B cell (primary cell): Measurements from ENCODE around the gene CSMD2. TPM values are rescaled to one million over a fixed set of nuclear protein-coding genes. Genes with fewer than 3 reads are reported as not detected.

Experiments
- ATAC-seq: fragments of 200-7000 bp; cut with Tn5 transposase; one replicate; pipeline ENCODE4 v1.10.0; 2021; ENCODE audit warnings: low read depth, mild to moderate bottlenecking, moderate number of reproducible peaks, moderate library complexity
- CTCF ChIA-PET: fragments of 350-600 bp; sonication (Branson Sonifier 250); formaldehyde crosslinking; loops from one replicate; lab custom pipeline; 2021; ENCODE audit warnings: antibody characterized with exemption, inconsistent platforms; lab: Charles Lee
- POLR2A ChIA-PET: fragments of 350-600 bp; sonication (Branson Sonifier 250); formaldehyde crosslinking; loops from one replicate; lab custom pipeline; 2021; ENCODE audit warnings: antibody characterized with exemption; lab: Charles Lee
- DNase-seq: peaks from one replicate; pipeline ENCODE4 v3.0.0; 2013
- H2AFZ ChIP-seq: 2 replicates; pipeline ENCODE4 v1.6.1; 2012; ENCODE audit warnings: mild to moderate bottlenecking, low read depth, low read length; ENCODE audit not compliant: insufficient read depth, poor library complexity, severe bottlenecking
- H3K27ac ChIP-seq, 2 donors: 1 replicate in 1 of 2; 2 replicates in 1 of 2; pipeline ENCODE4 v1.5.1; 2012 to 2013; ENCODE audit warnings: low read length in 2 of 2, mild to moderate bottlenecking in 2 of 2, moderate library complexity in 1 of 2
- H3K27me3 ChIP-seq, 4 experiments: fragments of 200-600 bp in 1 of 4; sonication (generic) in 1 of 4; replicated peaks in 1 of 4; 1 replicate in 2 of 4; 2 replicates in 2 of 4; pipeline versions ENCODE4 v1.6.1 to v1.7.0; 2013 to 2016; ENCODE audit warnings: low read length in 3 of 4, mild to moderate bottlenecking in 2 of 4, mixed read lengths in 1 of 4, moderate library complexity in 1 of 4; ENCODE audit not compliant: insufficient read depth in 4 of 4, control insufficient read depth in 3 of 4; ENCODE audit errors: control extremely low read depth in 1 of 4
- H3K36me3 ChIP-seq, 2 experiments: replicated peaks in 1 of 2; 1 replicate in 1 of 2; 2 replicates in 1 of 2; pipeline versions ENCODE4 v1.6.1 to v1.7.1; 2013; ENCODE audit warnings: low read length in 1 of 2; ENCODE audit not compliant: insufficient read depth in 2 of 2, control insufficient read depth in 1 of 2; ENCODE audit errors: control extremely low read depth in 1 of 2, extremely low read depth in 1 of 2
- H3K4me1 ChIP-seq, 2 donors: fragments of 200-600 bp in 1 of 2; sonication (generic) in 1 of 2; 1 replicate in 1 of 2; 2 replicates in 1 of 2; pipeline versions ENCODE4 v1.5.1 to v1.6.1; 2013 to 2017; ENCODE audit warnings: low read length in 2 of 2; ENCODE audit not compliant: control insufficient read depth in 2 of 2, insufficient read depth in 2 of 2
- H3K4me2 ChIP-seq: replicated peaks from 2 replicates; pipeline ENCODE3; 2012; ENCODE audit warnings: mild to moderate bottlenecking, low read depth, low read length; ENCODE audit not compliant: poor library complexity, severe bottlenecking
- H3K4me3 ChIP-seq, 5 experiments: fragments of 200-600 bp in 1 of 5; sonication (generic) in 1 of 5; 1 replicate in 3 of 5; 2 replicates in 2 of 5; pipeline versions ENCODE4 v1.5.1 to v1.7.0; 2011 to 2016; ENCODE audit warnings: low read length in 4 of 5, mild to moderate bottlenecking in 4 of 5, low read depth in 2 of 5, control low read depth in 1 of 5, moderate library complexity in 1 of 5; ENCODE audit not compliant: insufficient read depth in 1 of 5; ENCODE audit errors: control extremely low read depth in 1 of 5, extremely low read depth in 1 of 5
- H3K79me2 ChIP-seq: fragments of 200-600 bp; sonication (generic); one replicate; pipeline ENCODE4 v1.6.0; 2016; ENCODE audit warnings: low read length; ENCODE audit not compliant: control insufficient read depth, insufficient read depth
- H3K9ac ChIP-seq: fragments of 200-600 bp; sonication (generic); 2 replicates; pipeline ENCODE4 v1.6.1; 2017; ENCODE audit warnings: mild to moderate bottlenecking, low read length, moderate library complexity
- H3K9me3 ChIP-seq, 3 donors: one replicate each; pipeline versions ENCODE4 v1.6.1 to v1.7.1; 2013; ENCODE audit warnings: low read length in 2 of 3; ENCODE audit not compliant: control insufficient read depth in 2 of 3, insufficient read depth in 1 of 3; ENCODE audit errors: control extremely low read depth in 1 of 3
- H4K20me1 ChIP-seq: 2 replicates; pipeline ENCODE4 v1.6.0; 2012; ENCODE audit warnings: mild to moderate bottlenecking, low read length; ENCODE audit not compliant: insufficient read depth, control insufficient read depth, poor library complexity, severe bottlenecking
- H3K27ac Mint-ChIP-seq: one replicate; pipeline ENCODE4 v1.8.0; 2021; ENCODE audit warnings: mixed read lengths
- H3K27me3 Mint-ChIP-seq: one replicate; pipeline ENCODE4 v1.8.0; 2021; ENCODE audit warnings: mixed read lengths
- H3K4me1 Mint-ChIP-seq: one replicate; pipeline ENCODE4 v1.8.0; 2021; ENCODE audit warnings: mixed read lengths
- H3K4me3 Mint-ChIP-seq: one replicate; pipeline ENCODE4 v1.8.0; 2021; ENCODE audit warnings: mixed read lengths
- H3K9me3 Mint-ChIP-seq: one replicate; pipeline ENCODE4 v1.8.0; 2022; ENCODE audit warnings: mixed read lengths; ENCODE audit not compliant: insufficient read depth
- CTCF ChIP-seq: fragments of 200-600 bp; IDR thresholded peaks from one replicate; pipeline ENCODE4 v1.8.0; 2022; ENCODE audit warnings: antibody characterized with exemption, mild to moderate bottlenecking
- EZH2 ChIP-seq: IDR thresholded peaks from 2 replicates; pipeline ENCODE4 v1.6.1; 2012; ENCODE audit warnings: borderline replicate concordance, low read depth, mild to moderate bottlenecking, moderate library complexity, low read length; ENCODE audit not compliant: insufficient read depth, poor library complexity, severe bottlenecking
- WGBS: methylation state at CpG from one replicate; pipeline ENCODE4 v1.1.5; 2013; ENCODE audit warnings: missing lambda C conversion rate; ENCODE audit not compliant: insufficient coverage; 5-methylcytosine and 5-hydroxymethylcytosine counted together
- intact Hi-C: fragments of 100-400 bp; cut with micrococcal nuclease; formaldehyde crosslinking; loops from one replicate; pipeline ENCODE4 v1.10.0; 2022
- polyA plus RNA-seq: library from polyadenylated mRNA; depleted of rRNA; stranded (reverse); fragments of >200 nt; gene quantifications from 2 replicates; pipeline ENCODE4 v1.2.3, GENCODE V29; 2012
- total RNA-seq, 2 donors: library from RNA; stranded (reverse); fragments of 120-200 nt in 1 of 2; gene quantifications; 1 replicate in 1 of 2; 2 replicates in 1 of 2; pipeline versions ENCODE4 v1.2.3 to v1.2.4, GENCODE V29; 2013 to 2022

Gene CSMD2
- total and polyA plus RNA-seq, 2 donors (not counting 1 experiment from before 2014, with no cell fraction given), result not detected

GRCh38 chr1:33874636-33875035 lies 290.4 kb downstream of the CSMD2 start:
- no peak overlapping the region for H3K9ac ChIP-seq
- DNase-seq (no peak), ATAC-seq (no peak)
- no peak overlapping the region for H3K4me3 ChIP-seq
- Mint-ChIP-seq H3K27ac (no peak overlapping the region), H3K4me1 (no peaks in the 10 kb centered on the region), H3K9me3 (no peaks in the 10 kb centered on the region), H3K4me3 (no peak overlapping the region), H3K27me3 (no peaks in the 10 kb centered on the region)
- POLR2A ChIA-PET, result no interaction called here
- no peak overlapping the region for H2AFZ ChIP-seq
- TF ChIP-seq CTCF, result no peak
- TF ChIP-seq EZH2, result no peak
- no peaks in the 10 kb centered on the region for H4K20me1 ChIP-seq
- H3K36me3 ChIP-seq, result no peaks in the 10 kb centered on the region
- H3K27ac ChIP-seq, result no peak overlapping the region
- H3K4me2 ChIP-seq, result no peak overlapping the region
- peaks cover 0 to 2% (median 0%) of the 10 kb centered on the region in 3 donors for H3K9me3 ChIP-seq
- WGBS, result 72% methylated on average over 5 of the region's 7 CpGs
- H3K79me2 ChIP-seq, result no peaks in the 10 kb centered on the region
- no peaks in the 10 kb centered on the region for H3K4me1 ChIP-seq
- H3K27me3 ChIP-seq, result no peaks in the 10 kb centered on the region
- intact Hi-C loops, result no loop called here
- CTCF ChIA-PET, result no interaction called here

- Histone ChIP-seq H3K9me3 (peaks cover 0 to 2% (median 0%) of the 10 kb centered on the region in 3 donors), H3K4me2 (no peak overlapping the region), H3K79me2 (no peaks in the 10 kb centered on the region), H3K4me1 (no peaks in the 10 kb centered on the region), H3K27ac (no peak overlapping the region), H3K27me3 (no peaks in the 10 kb centered on the region), H3K9ac (no peak overlapping the region), H4K20me1 (no peaks in the 10 kb centered on the region), H3K36me3 (no peaks in the 10 kb centered on the region), H2AFZ (no peak overlapping the region), H3K4me3 (no peak overlapping the region)
- WGBS, result no CpG with 5 or more reads among the region's 2 CpGs
- no peaks in the 10 kb centered on the region for H3K9me3 Mint-ChIP-seq
- ChIA-PET CTCF (no interaction called here), POLR2A (no interaction called here)
- H3K27me3 Mint-ChIP-seq, result no peaks in the 10 kb centered on the region
- H3K4me1 Mint-ChIP-seq, result no peaks in the 10 kb centered on the region
- intact Hi-C loops, result no loop called here
- ATAC-seq (no peak), DNase-seq (no peak)
- TF ChIP-seq EZH2 (no peak), CTCF (no peak)
- H3K27ac Mint-ChIP-seq, result no peak overlapping the region
- H3K4me3 Mint-ChIP-seq, result no peak overlapping the region
Measured at GRCh38 chr1:33872683-33873082, 292.3 kb downstream of the CSMD2 start.
